GM19099 (cell line): ENCODE results near the gene FNIP1.

Experiments used
- POLR2A ChIP-seq: IDR thresholded peaks from 3 replicates; pipeline ENCODE4 v1.6.1; 2011; ENCODE audit warnings: low read depth; ENCODE audit not compliant: insufficient read length; ENCODE audit errors: extremely low read depth

FNIP1 gene

GRCh38 chr5:131615957-131616356 is 180.9 kb downstream of the FNIP1 start:
- no peak for TF ChIP-seq POLR2A

GRCh38 chr5:131613423-131613822 is 183.4 kb downstream of the FNIP1 start:
- TF ChIP-seq POLR2A = no peak

GRCh38 chr5:131611064-131611381 is 185.8 kb downstream of the FNIP1 start:
- TF ChIP-seq POLR2A = no peak

- no peak for TF ChIP-seq POLR2A
Observed at GRCh38 chr5:131610198-131611063, 186.4 kb downstream of the FNIP1 start.

GRCh38 chr5:131609774-131610173 is 187.0 kb downstream of the FNIP1 start:
- TF ChIP-seq POLR2A = no peak

GRCh38 chr5:131608597-131608996 is 188.2 kb downstream of the FNIP1 start:
- no peak for TF ChIP-seq POLR2A

GRCh38 chr5:131607903-131608540 is 188.8 kb downstream of the FNIP1 start:
- no peak for TF ChIP-seq POLR2A

- no peak for TF ChIP-seq POLR2A
Observed at GRCh38 chr5:131607418-131607817, 189.4 kb downstream of the FNIP1 start.

- TF ChIP-seq POLR2A = no peak
Observed at GRCh38 chr5:131605086-131605485, 191.7 kb downstream of the FNIP1 start.

GRCh38 chr5:131595088-131596033 is 201.5 kb downstream of the FNIP1 start:
- no peak for TF ChIP-seq POLR2A

- TF ChIP-seq POLR2A = no peak
Observed at GRCh38 chr5:131593921-131594320, 202.9 kb downstream of the FNIP1 start.
